DMS53 treated with DMSO at 0.1 percent for 48 hours (cell line): ENCODE results near the gene SOX4.

Experiments
- DNase-seq: peaks from one replicate; lab custom pipeline; 2025; ENCODE audit not compliant: unreplicated experiment; lab: John Stamatoyannopoulos, UW

The SOX4 gene

GRCh38 chr6:21612067-21612745, 18.7 kb downstream of the SOX4 start:
- no peak for DNase-seq

- DNase-seq: no peak
These were observed 20.3 kb downstream of the SOX4 start for GRCh38 chr6:21613809-21614208.

- DNase-seq: no peak
These were observed 20.7 kb downstream of the SOX4 start for GRCh38 chr6:21614226-21614625.

GRCh38 chr6:21615504-21615903, 22.0 kb downstream of the SOX4 start:
- no peak for DNase-seq

GRCh38 chr6:21616005-21616404, 22.5 kb downstream of the SOX4 start:
- DNase-seq: no peak

- DNase-seq: no peak
These were observed 32.1 kb downstream of the SOX4 start for GRCh38 chr6:21625642-21626041.

- no peak for DNase-seq
These were observed 33.2 kb downstream of the SOX4 start for GRCh38 chr6:21626756-21627155.

- no peak for DNase-seq
These were observed 34.6 kb downstream of the SOX4 start for GRCh38 chr6:21628160-21628559.

GRCh38 chr6:21633511-21634109, 40.1 kb downstream of the SOX4 start:
- no peak for DNase-seq

- peak; percentile 53 for DNase-seq
These were observed 41.0 kb downstream of the SOX4 start for GRCh38 chr6:21634582-21634981.

- no peak for DNase-seq
These were observed 43.3 kb downstream of the SOX4 start for GRCh38 chr6:21636876-21637275.

- no peak for DNase-seq
These were observed 45.8 kb downstream of the SOX4 start for GRCh38 chr6:21639316-21639715.
